Renal pelvis (tissue), 4 donors: Measurements from ENCODE around the gene C19orf81. TPM values are rescaled to one million over a fixed set of nuclear protein-coding genes. Genes with fewer than 3 reads are reported as not detected.

Experiments
- DNase-seq: peaks from one replicate; pipeline ENCODE4 v3.0.0-alpha.2; 2013
- polyA plus RNA-seq, 3 donors: library from polyadenylated mRNA; unstranded; fragments of 120-200 nt; gene quantifications; one replicate each; pipeline ENCODE4 v1.2.1, GENCODE V29; 2013; ENCODE audit not compliant: insufficient read length in 3 of 3

The C19orf81 gene
- polyA plus RNA-seq, 3 donors = 3.1 to 6.7 (median 4.4) TPM

GRCh38 chr19:50705422-50706019, 56.3 kb downstream of the C19orf81 start:
- DNase-seq = no peak

GRCh38 chr19:50706387-50706786, 57.1 kb downstream of the C19orf81 start:
- DNase-seq = no peak

DNA sequence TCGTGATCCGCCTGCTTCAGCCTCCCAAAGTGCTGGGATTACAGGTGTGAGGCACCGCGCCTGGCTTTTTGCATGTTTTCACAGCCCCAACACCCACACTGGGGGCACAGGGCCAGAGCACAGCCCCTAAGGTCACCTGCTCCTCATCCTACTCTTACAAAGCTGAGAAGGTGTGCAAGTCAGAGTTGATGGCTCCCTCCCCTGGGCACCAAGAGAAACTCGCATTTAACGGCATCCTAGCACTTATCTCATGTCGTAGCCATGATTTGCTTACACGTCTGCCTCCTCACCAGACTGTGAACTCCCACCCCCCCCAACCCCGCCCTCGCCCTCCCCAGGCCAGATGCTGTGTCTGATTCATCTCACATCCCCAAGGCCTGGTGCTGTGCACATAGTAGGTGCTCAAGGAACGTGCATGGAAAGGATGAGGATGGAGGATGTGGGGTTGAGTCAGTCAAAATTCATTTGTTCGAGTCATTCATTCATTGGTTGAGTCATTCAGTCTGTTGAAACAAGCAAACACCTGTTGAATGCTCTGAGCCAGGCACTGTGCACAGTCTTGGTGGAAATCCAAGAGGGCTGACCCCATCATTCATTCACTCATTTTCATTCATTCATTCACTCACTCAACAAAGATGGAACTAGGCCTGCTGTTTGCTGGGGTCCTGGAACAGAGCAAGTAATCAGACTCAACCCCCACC, 59.1 kb downstream of the C19orf81 start:
- DNase-seq = no peak

Other genes starting within 250 kb of the C19orf81 start
- gene SPIB, start 230.5 kb upstream of the C19orf81 start, polyA plus RNA-seq = 1 to 10 TPM; 1.3 to 2.1 (median 1.3) TPM
- 1 to 10 TPM in 2 of 3 donors, under 1 TPM in 1; 0.53 to 1.6 (median 1.0) TPM for gene MYBPC2, start 216.6 kb upstream of the C19orf81 start, polyA plus RNA-seq
- gene EMC10, start 172.9 kb upstream of the C19orf81 start, polyA plus RNA-seq = 100 to 1,000 TPM; 128 to 186 (median 173) TPM
- 10 to 100 TPM in 2 of 3 donors, 1 to 10 TPM in 1; 7.9 to 10.7 (median 10.0) TPM for gene GARIN5A, start 172.6 kb upstream of the C19orf81 start, polyA plus RNA-seq
- gene JOSD2, start 138.3 kb upstream of the C19orf81 start, polyA plus RNA-seq = 10 to 100 TPM; 12.9 to 15.1 (median 14.1) TPM
- 10 to 100 TPM; 11.5 to 15.1 (median 14.4) TPM for gene ASPDH, start 135.5 kb upstream of the C19orf81 start, polyA plus RNA-seq
- 10 to 100 TPM; 19.6 to 27.6 (median 22.7) TPM for gene LRRC4B, start 81.0 kb upstream of the C19orf81 start, polyA plus RNA-seq
- gene SYT3, start 9.6 kb upstream of the C19orf81 start, polyA plus RNA-seq = 1 to 10 TPM in 1 of 3 donors, under 1 TPM in 2; 0.87 to 1.2 (median 0.90) TPM
- 1 to 10 TPM; 4.9 to 7.6 (median 6.5) TPM for gene SHANK1, start 70.4 kb downstream of the C19orf81 start, polyA plus RNA-seq
- gene CLEC11A, start 73.9 kb downstream of the C19orf81 start, polyA plus RNA-seq = 10 to 100 TPM; 28.1 to 40.3 (median 30.4) TPM
- not detected for gene GPR32, start 121.0 kb downstream of the C19orf81 start, polyA plus RNA-seq
- under 1 TPM in 1 of 3 donors, not detected in 2; 0.09 TPM for gene ACP4, start 141.0 kb downstream of the C19orf81 start, polyA plus RNA-seq
- gene KLK1, start 174.3 kb downstream of the C19orf81 start, polyA plus RNA-seq = 1 to 10 TPM; 1.2 to 1.7 (median 1.3) TPM
- gene KLK15, start 184.1 kb downstream of the C19orf81 start, polyA plus RNA-seq = not detected
- gene KLK3, start 205.5 kb downstream of the C19orf81 start, polyA plus RNA-seq = under 1 TPM; 0.47 to 0.58 (median 0.51) TPM
- under 1 TPM in 2 of 3 donors, not detected in 1; 0.21 to 0.34 TPM for gene KLK2, start 224.0 kb downstream of the C19orf81 start, polyA plus RNA-seq